A549 (cell line): ENCODE measurements around the gene OPCML. TPM values are rescaled to one million over a fixed set of nuclear protein-coding genes. Genes with fewer than 3 reads are reported as not detected.

Experiments
- ATAC-seq, 2 experiments: fragments of 200-7000 bp in 1 of 2; fragments of >200 bp in 1 of 2; cut with Nextera tagmentation in 1 of 2; cut with Tn5 transposase in 1 of 2; 3 replicates each; pipeline versions ENCODE4 v1.8.0 to v1.9.1; 2018 to 2020; ENCODE audit warnings: mild to moderate bottlenecking in 1 of 2, moderate library complexity in 1 of 2
- CTCF ChIA-PET: fragments of 300-600 bp; sonication (Branson Sonifier 250); formaldehyde crosslinking; extraction: SDS; loops from one replicate; lab custom pipeline; 2021; ENCODE audit warnings: antibody characterized with exemption, inconsistent platforms; lab: Yijun Ruan, JAX
- POLR2A ChIA-PET: fragments of 350-600 bp; formaldehyde crosslinking; extraction: SDS; loops from one replicate; lab custom pipeline; 2021; ENCODE audit warnings: antibody characterized with exemption, inconsistent platforms; lab: Yijun Ruan, JAX
- DNase-seq, 2 experiments: peaks; one replicate each; pipeline versions ENCODE4 v3.0.0 to v3.0.0-alpha.2; 2011 to 2016; ENCODE audit warnings: low read depth in 1 of 2, low spot score in 1 of 2
- FAIRE-seq: peaks from 2 replicates; lab custom pipeline; 2011; peaks lifted over from hg19 to GRCh38; lab: Jason Lieb, UNC
- H3K27ac ChIP-seq, 2 experiments: fragments of >200 bp; sonication (Bioruptor Twin); formaldehyde crosslinking; 3 replicates each; pipeline ENCODE4 v1.5.1; 2016 to 2017
- H3K4me1 ChIP-seq: fragments of >200 bp; sonication (Bioruptor Twin); formaldehyde crosslinking; 3 replicates; pipeline ENCODE4 v1.6.1; 2016
- H3K4me2 ChIP-seq: fragments of >200 bp; sonication (Bioruptor Twin); formaldehyde crosslinking; 3 replicates; pipeline ENCODE4 v1.6.1; 2016
- H3K4me3 ChIP-seq: fragments of >200 bp; sonication (Bioruptor Twin); formaldehyde crosslinking; 3 replicates; pipeline ENCODE4 v1.5.1; 2016
- H3K9me3 ChIP-seq: fragments of >200 bp; sonication (Bioruptor Twin); formaldehyde crosslinking; 3 replicates; pipeline ENCODE4 v1.6.1; 2016
- CHD2 ChIP-seq: fragments of 150-350 bp; IDR thresholded peaks from 2 replicates; pipeline ENCODE4 v1.6.1; 2014; ENCODE audit warnings: low read length; ENCODE audit not compliant: partially characterized antibody
- FOSB ChIP-seq: fragments of 250-450 bp; sonication (Bioruptor Pico); IDR thresholded peaks from 2 replicates; pipeline ENCODE4 v1.5.0; 2020; ENCODE audit warnings: mild to moderate bottlenecking, moderate library complexity
- FOSL2 ChIP-seq, 2 experiments: fragments of 450-650 bp in 1 of 2; fragments of >200 bp in 1 of 2; sonication (Bioruptor Twin) in 1 of 2; formaldehyde crosslinking; IDR thresholded peaks; 2 replicates each; pipeline versions ENCODE4 v1.5.0 to v1.6.1; 2016 to 2020; ENCODE audit warnings: mild to moderate bottlenecking in 1 of 2, moderate library complexity in 1 of 2
- GATA3 ChIP-seq: IDR thresholded peaks from 2 replicates; pipeline ENCODE4 v1.6.1; 2012; ENCODE audit warnings: borderline replicate concordance
- HEYL ChIP-seq: fragments of 250-450 bp; sonication (Bioruptor Pico); IDR thresholded peaks from 2 replicates; pipeline ENCODE4 v1.8.0; 2021; ENCODE audit warnings: mild to moderate bottlenecking, moderate library complexity
- HOXA7 ChIP-seq: fragments of 250-450 bp; sonication (Bioruptor Pico); IDR thresholded peaks from 2 replicates; pipeline ENCODE4 v1.5.0; 2020; ENCODE audit warnings: mild to moderate bottlenecking, moderate library complexity
- HOXB13 ChIP-seq: fragments of 250-450 bp; sonication (Bioruptor Pico); IDR thresholded peaks from 2 replicates; pipeline ENCODE4 v1.5.0; 2020; ENCODE audit warnings: low read depth, mild to moderate bottlenecking, moderate library complexity
- HOXB5 ChIP-seq: fragments of 250-450 bp; sonication (Bioruptor Pico); IDR thresholded peaks from 2 replicates; pipeline ENCODE4 v1.5.0; 2020; ENCODE audit warnings: mild to moderate bottlenecking, moderate library complexity
- JUN ChIP-seq, 2 experiments: fragments of >200 bp; sonication (Bioruptor Twin); formaldehyde crosslinking; IDR thresholded peaks; 2 replicates in 1 of 2; 3 replicates in 1 of 2; pipeline ENCODE4 v1.6.1; 2016 to 2017
- KDM1A ChIP-seq: fragments of 200-600 bp; sonication (generic); IDR thresholded peaks from 2 replicates; pipeline ENCODE4 v1.6.1; 2016; ENCODE audit warnings: low read depth, mild to moderate bottlenecking
- MYC ChIP-seq: IDR thresholded peaks from 2 replicates; pipeline ENCODE4 v1.6.1; 2012; ENCODE audit warnings: mild to moderate bottlenecking, inconsistent platforms, low read length, improper control_type of control experiment, borderline replicate concordance
- NFE2L2 ChIP-seq: fragments of 150-350 bp; conservative IDR thresholded peaks from 2 replicates; pipeline ENCODE4 v1.6.1; 2014; ENCODE audit warnings: low read length
- NPAS2 ChIP-seq: fragments of 250-450 bp; sonication (Bioruptor Pico); IDR thresholded peaks from 2 replicates; pipeline ENCODE4 v1.8.0; 2022; ENCODE audit warnings: mild to moderate bottlenecking, moderate library complexity, borderline replicate concordance
- POLR2AphosphoS2 ChIP-seq: conservative IDR thresholded peaks from 2 replicates; pipeline ENCODE4 v1.6.1; 2012; ENCODE audit warnings: low read length, improper control_type of control experiment, inconsistent platforms
- RAD21 ChIP-seq, 2 experiments: fragments of >200 bp in 1 of 2; sonication (Bioruptor Twin) in 1 of 2; formaldehyde crosslinking in 1 of 2; IDR thresholded peaks in 1 of 2; conservative IDR thresholded peaks in 1 of 2; 2 replicates in 1 of 2; 3 replicates in 1 of 2; pipeline ENCODE4 v1.6.1; 2012 to 2018; ENCODE audit warnings: inconsistent platforms in 1 of 2
- RARB ChIP-seq: fragments of 250-450 bp; sonication (Bioruptor Pico); IDR thresholded peaks from 2 replicates; pipeline ENCODE4 v1.8.0; 2021; ENCODE audit warnings: mild to moderate bottlenecking, moderate library complexity
- SMC3 ChIP-seq: fragments of >200 bp; sonication (Bioruptor Twin); formaldehyde crosslinking; IDR thresholded peaks from 3 replicates; pipeline ENCODE4 v1.6.1; 2018; ENCODE audit warnings: inconsistent platforms
- SREBF2 ChIP-seq: fragments of 450-650 bp; IDR thresholded peaks from 2 replicates; pipeline ENCODE4 v1.6.1; 2014; ENCODE audit warnings: mild to moderate bottlenecking, moderate library complexity
- TFCP2L1 ChIP-seq: fragments of 250-450 bp; sonication (Bioruptor Pico); IDR thresholded peaks from 2 replicates; pipeline ENCODE4 v1.5.0; 2021; ENCODE audit warnings: mild to moderate bottlenecking
- WGBS: methylation state at CpG from one replicate; pipeline ENCODE4 v1.1.6; 2017; ENCODE audit errors: missing lambda C conversion rate; 5-methylcytosine and 5-hydroxymethylcytosine counted together
- polyA plus RNA-seq, 4 experiments: library from polyadenylated mRNA; depleted of rRNA in 3 of 4; stranded (reverse); fragments of >200 nt; fragmentation: RNase III in 1 of 4; extraction: RNeasy Plus Mini Kit Qiagen cat#74134 plus additional on column Dnase treatment in 1 of 4; gene quantifications; 2 replicates in 3 of 4; 3 replicates in 1 of 4; pipeline ENCODE4 v1.2.3, GENCODE V29; 2011 to 2017
- TF ChIP-seq, protein P1 (sequence below): fragments of >200 bp; sonication (Bioruptor Twin); formaldehyde crosslinking; IDR thresholded peaks from 3 replicates; pipeline ENCODE4 v1.5.1; 2016
- TF ChIP-seq, protein P2 (sequence below): fragments of 450-650 bp; IDR thresholded peaks from 2 replicates; pipeline ENCODE4 v1.6.1; 2014; ENCODE audit warnings: antibody characterized with exemption
- TF ChIP-seq, protein P3 (sequence below): fragments of >200 bp; sonication (Bioruptor Twin); formaldehyde crosslinking; IDR thresholded peaks from 3 replicates; pipeline ENCODE4 v1.6.1; 2016

OPCML gene
- polyA plus RNA-seq, 2 of the 4 experiments (the other 2 are of a cell fraction) = not detected

DNA sequence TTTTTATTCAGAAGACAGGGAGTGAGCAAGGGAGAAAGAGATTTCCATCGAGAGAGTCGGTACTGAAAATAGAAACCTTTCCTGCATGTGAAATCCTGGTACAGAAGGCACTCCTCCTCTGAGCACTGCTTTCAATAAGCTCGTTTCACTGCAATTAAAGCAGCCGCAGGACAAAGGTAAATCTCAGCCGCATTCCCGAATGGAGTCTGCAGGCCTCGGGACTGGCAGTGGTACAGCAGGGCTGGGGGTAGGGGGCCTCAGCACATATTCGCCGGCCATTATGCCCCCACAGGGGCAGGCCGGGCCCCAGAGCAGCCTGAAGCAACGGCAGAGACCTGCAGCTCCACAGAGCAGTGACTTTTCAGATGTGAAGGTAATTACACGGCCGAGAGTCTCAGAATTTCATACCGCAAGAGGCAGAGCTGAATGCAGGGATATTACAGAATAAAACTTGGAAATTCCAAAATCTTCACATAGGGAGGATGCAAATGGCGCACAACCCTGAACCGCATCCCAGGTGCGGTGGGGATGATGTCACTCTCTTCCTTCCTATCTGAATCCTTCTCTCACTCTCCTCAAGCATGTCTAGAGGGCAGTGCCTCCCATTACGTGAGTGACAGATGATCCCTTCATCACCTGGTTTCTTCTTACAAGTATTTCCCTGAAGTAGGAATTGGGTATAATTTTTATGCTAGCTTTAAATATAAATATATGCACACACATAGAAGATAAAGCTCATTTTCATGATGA lies 622.1 kb downstream of the OPCML start:
- H3K27ac ChIP-seq = no peak overlapping the region
- H3K4me3 ChIP-seq = no peak overlapping the region
- TF ChIP-seq HOXB5 (CRISPR knock-in tag) = no peak
- TF ChIP-seq POLR2AphosphoS2 = no peak
- no peak for TF ChIP-seq FOSL2 (IDR thresholded peaks at IDR 0.05)
- no peak for TF ChIP-seq FOSL2 (CRISPR knock-in tag; IDR thresholded peaks at IDR 0.05)
- no peak for TF ChIP-seq RAD21 (conservative IDR thresholded peaks at IDR 0.05 in 1 of 2, IDR thresholded peaks at IDR 0.05 in 1 of 2)
- no peak for TF ChIP-seq KDM1A
- TF ChIP-seq HOXB13 (CRISPR knock-in tag) = no peak
- TF ChIP-seq, protein P1, sequence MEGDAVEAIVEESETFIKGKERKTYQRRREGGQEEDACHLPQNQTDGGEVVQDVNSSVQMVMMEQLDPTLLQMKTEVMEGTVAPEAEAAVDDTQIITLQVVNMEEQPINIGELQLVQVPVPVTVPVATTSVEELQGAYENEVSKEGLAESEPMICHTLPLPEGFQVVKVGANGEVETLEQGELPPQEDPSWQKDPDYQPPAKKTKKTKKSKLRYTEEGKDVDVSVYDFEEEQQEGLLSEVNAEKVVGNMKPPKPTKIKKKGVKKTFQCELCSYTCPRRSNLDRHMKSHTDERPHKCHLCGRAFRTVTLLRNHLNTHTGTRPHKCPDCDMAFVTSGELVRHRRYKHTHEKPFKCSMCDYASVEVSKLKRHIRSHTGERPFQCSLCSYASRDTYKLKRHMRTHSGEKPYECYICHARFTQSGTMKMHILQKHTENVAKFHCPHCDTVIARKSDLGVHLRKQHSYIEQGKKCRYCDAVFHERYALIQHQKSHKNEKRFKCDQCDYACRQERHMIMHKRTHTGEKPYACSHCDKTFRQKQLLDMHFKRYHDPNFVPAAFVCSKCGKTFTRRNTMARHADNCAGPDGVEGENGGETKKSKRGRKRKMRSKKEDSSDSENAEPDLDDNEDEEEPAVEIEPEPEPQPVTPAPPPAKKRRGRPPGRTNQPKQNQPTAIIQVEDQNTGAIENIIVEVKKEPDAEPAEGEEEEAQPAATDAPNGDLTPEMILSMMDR = no peak
- TF ChIP-seq HOXA7 (CRISPR knock-in tag) = no peak
- TF ChIP-seq, protein P2, sequence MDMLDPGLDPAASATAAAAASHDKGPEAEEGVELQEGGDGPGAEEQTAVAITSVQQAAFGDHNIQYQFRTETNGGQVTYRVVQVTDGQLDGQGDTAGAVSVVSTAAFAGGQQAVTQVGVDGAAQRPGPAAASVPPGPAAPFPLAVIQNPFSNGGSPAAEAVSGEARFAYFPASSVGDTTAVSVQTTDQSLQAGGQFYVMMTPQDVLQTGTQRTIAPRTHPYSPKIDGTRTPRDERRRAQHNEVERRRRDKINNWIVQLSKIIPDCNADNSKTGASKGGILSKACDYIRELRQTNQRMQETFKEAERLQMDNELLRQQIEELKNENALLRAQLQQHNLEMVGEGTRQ = no peak
- TF ChIP-seq FOSB = no peak
- TF ChIP-seq TFCP2L1 (CRISPR knock-in tag) = no peak
- no peak for TF ChIP-seq SMC3
- FAIRE-seq (no peak), ATAC-seq (no peak), DNase-seq (no peak)
- POLR2A ChIA-PET = no interaction called here
- H3K4me1 ChIP-seq = no peaks in the 10 kb centered on the region
- H3K9me3 ChIP-seq = no peaks in the 10 kb centered on the region
- CTCF ChIA-PET = no interaction called here
- 48% methylated on average over 15 of the region's 18 CpGs for WGBS
- H3K4me2 ChIP-seq = no peak overlapping the region

DNA sequence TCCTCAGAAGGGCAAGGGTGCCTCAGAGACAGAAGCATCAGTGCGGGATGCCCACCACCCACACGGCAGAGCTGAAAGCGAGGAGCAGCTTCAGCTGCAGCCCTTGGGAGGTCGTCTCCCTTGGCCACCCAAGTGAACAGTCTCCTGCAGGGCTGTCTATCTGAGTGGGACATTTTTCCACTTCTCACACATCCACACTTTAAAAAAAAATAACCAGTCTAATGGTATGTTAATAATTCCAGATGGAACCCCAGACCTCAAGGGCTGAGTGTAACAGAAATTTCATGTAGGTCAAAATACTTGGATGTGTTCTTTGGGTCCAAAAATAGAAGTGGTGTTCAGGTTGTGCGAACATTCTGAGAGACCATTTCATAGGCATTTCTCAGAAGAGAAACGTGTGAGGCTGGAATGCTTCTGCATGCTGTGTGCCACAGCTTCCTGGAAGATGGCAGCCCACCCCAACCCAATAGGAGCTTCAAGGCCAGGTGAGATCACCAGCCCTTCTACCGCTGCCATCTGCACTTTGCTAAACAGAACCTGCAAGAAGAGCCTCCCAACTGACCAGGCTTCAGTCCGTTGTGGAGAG lies 623.2 kb downstream of the OPCML start:
- POLR2A ChIA-PET = no interaction called here
- ATAC-seq (no peak), DNase-seq (no peak)
- CTCF ChIA-PET = no interaction called here
- TF ChIP-seq NPAS2 (CRISPR knock-in tag) (no peak), SREBF2 (no peak), JUN (IDR thresholded peaks at IDR 0.05) (no peak), GATA3 (no peak), HOXB13 (CRISPR knock-in tag) (no peak), CHD2 (no peak), HEYL (CRISPR knock-in tag) (no peak)
- TF ChIP-seq, protein P3, sequence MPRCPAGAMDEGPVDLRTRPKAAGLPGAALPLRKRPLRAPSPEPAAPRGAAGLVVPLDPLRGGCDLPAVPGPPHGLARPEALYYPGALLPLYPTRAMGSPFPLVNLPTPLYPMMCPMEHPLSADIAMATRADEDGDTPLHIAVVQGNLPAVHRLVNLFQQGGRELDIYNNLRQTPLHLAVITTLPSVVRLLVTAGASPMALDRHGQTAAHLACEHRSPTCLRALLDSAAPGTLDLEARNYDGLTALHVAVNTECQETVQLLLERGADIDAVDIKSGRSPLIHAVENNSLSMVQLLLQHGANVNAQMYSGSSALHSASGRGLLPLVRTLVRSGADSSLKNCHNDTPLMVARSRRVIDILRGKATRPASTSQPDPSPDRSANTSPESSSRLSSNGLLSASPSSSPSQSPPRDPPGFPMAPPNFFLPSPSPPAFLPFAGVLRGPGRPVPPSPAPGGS = no peak
- TF ChIP-seq, all 56 proteins: peak for 0
- FAIRE-seq = no peak
- Histone ChIP-seq H3K4me3 (no peak overlapping the region), H3K9me3 (no peaks in the 10 kb centered on the region), H3K27ac (no peak overlapping the region), H3K4me1 (no peaks in the 10 kb centered on the region), H3K4me2 (no peak overlapping the region)
- WGBS = 8% methylated on average over 6 of the region's 8 CpGs

DNA sequence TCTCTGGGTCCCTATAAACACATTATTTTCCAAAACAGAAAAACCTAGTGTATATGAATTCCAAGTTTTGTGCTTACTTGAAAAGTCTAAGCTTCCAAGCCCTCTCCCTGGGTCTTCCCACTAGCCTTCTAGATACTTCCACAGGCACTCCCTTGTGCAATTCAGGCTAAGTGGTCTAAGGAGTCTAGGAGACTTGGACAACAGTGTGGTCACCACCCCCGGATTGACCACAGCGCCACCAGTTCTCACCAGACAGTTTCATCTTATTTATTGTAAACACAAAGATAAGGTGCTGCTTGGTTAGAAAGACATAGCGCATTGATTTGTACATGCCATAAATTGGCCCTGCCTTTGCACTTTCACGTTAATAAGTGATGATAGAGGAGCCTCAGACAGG lies 623.9 kb downstream of the OPCML start:
- FAIRE-seq (no peak), DNase-seq (no peak), ATAC-seq (no peak)
- Histone ChIP-seq H3K9me3 (no peaks in the 10 kb centered on the region), H3K4me3 (no peak overlapping the region), H3K4me1 (no peaks in the 10 kb centered on the region), H3K4me2 (no peak overlapping the region), H3K27ac (no peak overlapping the region)
- ChIA-PET POLR2A (no interaction called here), CTCF (no interaction called here)
- 57% methylated on average over 4 of the region's 4 CpGs for WGBS
- TF ChIP-seq MYC (no peak), HOXB13 (CRISPR knock-in tag) (no peak), RARB (no peak), NFE2L2 (no peak)
- TF ChIP-seq, protein P3 = no peak
